HL-60 (cell line): ENCODE results near the gene BCAS3.

Experiments
- DNase-seq, 2 experiments: peaks; one replicate each; pipeline ENCODE4 v3.0.0-alpha.2; 2010 to 2020; ENCODE audit warnings: low read depth in 1 of 2, low spot score in 1 of 2
- H3K27ac ChIP-seq: fragments of 250-450 bp; sonication (Bioruptor Pico); replicated peaks from 2 replicates; pipeline ENCODE4 v1.5.1; 2020; ENCODE audit warnings: mild to moderate bottlenecking, moderate library complexity
- H3K27me3 ChIP-seq: fragments of 250-450 bp; sonication (Bioruptor Pico); 2 replicates; pipeline ENCODE4 v1.5.1; 2021; ENCODE audit warnings: mild to moderate bottlenecking, moderate library complexity; ENCODE audit not compliant: insufficient read depth, poor library complexity, severe bottlenecking
- H3K4me3 ChIP-seq: replicated peaks from 2 replicates; pipeline ENCODE4 v1.5.1; 2011; ENCODE audit warnings: mild to moderate bottlenecking, control low read depth, low read length; ENCODE audit not compliant: insufficient read depth
- GABPA ChIP-seq: IDR thresholded peaks from 2 replicates; pipeline ENCODE4 v1.6.1; 2012; ENCODE audit warnings: low read depth
- POLR2AphosphoS5 ChIP-seq: IDR thresholded peaks from 2 replicates; pipeline ENCODE4 v1.6.1; 2012; ENCODE audit warnings: low read depth
- SPI1 ChIP-seq: IDR thresholded peaks from 2 replicates; pipeline ENCODE4 v1.6.1; 2012; ENCODE audit warnings: low read depth, mild to moderate bottlenecking, borderline replicate concordance
- TF ChIP-seq, protein P1 (sequence below): IDR thresholded peaks from one replicate; pipeline ENCODE4 v1.5.1; 2011; ENCODE audit warnings: low read length, control low read depth, inconsistent platforms; ENCODE audit not compliant: insufficient read depth
- TF ChIP-seq, protein P2 (sequence below): IDR thresholded peaks from 2 replicates; pipeline ENCODE4 v1.6.1; 2012; ENCODE audit warnings: low read depth; ENCODE audit not compliant: insufficient replicate concordance

Gene BCAS3

DNA sequence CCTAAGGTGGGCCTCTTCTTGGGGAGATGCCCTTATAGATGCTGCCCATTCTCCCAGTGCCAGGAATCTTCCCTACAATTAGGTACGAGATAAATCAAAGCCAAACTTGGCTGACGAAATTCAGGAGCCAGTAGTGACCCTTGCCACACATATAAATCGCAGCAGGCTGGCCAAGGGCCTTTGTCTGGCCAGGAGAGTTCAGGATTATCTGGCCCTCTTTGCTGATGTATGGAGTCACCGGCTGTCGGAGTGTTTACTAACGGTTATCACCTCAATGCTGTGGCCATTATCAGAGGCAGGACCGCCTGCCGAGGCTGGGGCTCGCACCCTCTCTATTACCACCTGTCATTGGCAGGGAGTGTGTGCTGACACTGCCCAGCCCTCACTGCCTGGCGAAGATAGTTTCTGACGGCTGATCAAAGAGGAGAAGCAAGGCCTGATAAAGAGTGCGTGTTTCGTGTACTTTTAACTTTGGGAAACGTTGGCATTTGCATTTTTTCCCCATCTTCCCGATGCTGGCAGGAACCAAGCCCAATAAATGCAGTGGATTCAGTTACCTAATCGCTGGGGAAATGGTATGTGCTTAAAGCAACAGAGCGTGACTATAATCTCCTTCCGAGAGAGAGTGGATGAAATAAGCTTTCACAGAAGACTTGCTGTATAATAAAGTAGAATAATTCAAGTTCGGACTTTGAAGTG lies 689.2 kb downstream of the BCAS3 start:
- no peak for DNase-seq
- no peak overlapping the region for H3K4me3 ChIP-seq
- no peaks in the 10 kb centered on the region for H3K27me3 ChIP-seq
- H3K27ac ChIP-seq = no peak overlapping the region
- TF ChIP-seq POLR2AphosphoS5 (no peak), SPI1 (no peak), GABPA (no peak)
- TF ChIP-seq, protein P1, sequence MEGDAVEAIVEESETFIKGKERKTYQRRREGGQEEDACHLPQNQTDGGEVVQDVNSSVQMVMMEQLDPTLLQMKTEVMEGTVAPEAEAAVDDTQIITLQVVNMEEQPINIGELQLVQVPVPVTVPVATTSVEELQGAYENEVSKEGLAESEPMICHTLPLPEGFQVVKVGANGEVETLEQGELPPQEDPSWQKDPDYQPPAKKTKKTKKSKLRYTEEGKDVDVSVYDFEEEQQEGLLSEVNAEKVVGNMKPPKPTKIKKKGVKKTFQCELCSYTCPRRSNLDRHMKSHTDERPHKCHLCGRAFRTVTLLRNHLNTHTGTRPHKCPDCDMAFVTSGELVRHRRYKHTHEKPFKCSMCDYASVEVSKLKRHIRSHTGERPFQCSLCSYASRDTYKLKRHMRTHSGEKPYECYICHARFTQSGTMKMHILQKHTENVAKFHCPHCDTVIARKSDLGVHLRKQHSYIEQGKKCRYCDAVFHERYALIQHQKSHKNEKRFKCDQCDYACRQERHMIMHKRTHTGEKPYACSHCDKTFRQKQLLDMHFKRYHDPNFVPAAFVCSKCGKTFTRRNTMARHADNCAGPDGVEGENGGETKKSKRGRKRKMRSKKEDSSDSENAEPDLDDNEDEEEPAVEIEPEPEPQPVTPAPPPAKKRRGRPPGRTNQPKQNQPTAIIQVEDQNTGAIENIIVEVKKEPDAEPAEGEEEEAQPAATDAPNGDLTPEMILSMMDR = no peak

DNA sequence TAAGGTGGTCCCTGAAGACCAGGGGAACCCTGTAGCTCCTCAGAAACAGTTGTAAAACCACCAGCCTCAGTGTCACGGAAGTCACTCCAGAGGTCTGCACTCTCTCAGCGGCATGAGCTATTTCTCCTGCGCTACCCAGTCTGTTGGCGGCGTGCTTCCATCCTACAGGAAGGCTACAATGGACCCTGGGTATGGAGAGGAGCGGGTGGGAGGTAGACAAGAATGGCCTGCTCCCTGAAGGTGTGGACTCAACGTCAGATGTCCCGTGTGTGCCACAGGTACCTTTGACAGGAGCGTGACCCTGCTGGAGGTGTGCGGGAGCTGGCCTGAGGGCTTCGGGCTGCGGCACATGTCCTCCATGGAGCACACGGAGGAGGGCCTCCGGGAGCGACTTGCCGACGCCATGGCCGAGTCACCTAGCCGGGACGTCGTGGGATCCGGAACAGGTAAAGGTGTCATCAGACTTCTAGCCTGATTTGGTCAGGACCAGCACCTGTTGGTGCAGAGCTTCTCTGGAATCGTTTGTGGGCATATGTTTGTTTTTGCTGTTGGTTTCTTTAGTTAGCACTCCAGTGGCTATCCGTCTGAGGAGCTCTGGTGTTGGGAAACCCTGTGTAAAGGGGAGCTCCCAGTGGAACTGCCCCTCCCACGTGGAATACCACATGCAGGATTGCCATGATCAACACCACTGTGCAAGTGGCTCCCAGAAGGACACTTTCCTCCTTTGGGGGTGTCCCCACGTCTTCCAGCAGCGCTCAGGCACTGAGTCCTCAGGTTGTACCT lies 690.6 kb downstream of the BCAS3 start:
- TF ChIP-seq, protein P2, sequence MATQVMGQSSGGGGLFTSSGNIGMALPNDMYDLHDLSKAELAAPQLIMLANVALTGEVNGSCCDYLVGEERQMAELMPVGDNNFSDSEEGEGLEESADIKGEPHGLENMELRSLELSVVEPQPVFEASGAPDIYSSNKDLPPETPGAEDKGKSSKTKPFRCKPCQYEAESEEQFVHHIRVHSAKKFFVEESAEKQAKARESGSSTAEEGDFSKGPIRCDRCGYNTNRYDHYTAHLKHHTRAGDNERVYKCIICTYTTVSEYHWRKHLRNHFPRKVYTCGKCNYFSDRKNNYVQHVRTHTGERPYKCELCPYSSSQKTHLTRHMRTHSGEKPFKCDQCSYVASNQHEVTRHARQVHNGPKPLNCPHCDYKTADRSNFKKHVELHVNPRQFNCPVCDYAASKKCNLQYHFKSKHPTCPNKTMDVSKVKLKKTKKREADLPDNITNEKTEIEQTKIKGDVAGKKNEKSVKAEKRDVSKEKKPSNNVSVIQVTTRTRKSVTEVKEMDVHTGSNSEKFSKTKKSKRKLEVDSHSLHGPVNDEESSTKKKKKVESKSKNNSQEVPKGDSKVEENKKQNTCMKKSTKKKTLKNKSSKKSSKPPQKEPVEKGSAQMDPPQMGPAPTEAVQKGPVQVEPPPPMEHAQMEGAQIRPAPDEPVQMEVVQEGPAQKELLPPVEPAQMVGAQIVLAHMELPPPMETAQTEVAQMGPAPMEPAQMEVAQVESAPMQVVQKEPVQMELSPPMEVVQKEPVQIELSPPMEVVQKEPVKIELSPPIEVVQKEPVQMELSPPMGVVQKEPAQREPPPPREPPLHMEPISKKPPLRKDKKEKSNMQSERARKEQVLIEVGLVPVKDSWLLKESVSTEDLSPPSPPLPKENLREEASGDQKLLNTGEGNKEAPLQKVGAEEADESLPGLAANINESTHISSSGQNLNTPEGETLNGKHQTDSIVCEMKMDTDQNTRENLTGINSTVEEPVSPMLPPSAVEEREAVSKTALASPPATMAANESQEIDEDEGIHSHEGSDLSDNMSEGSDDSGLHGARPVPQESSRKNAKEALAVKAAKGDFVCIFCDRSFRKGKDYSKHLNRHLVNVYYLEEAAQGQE = no peak
- TF ChIP-seq GABPA (no peak), SPI1 (no peak), POLR2AphosphoS5 (no peak)
- TF ChIP-seq, protein P1 = no peak
- Histone ChIP-seq H3K27ac (no peak overlapping the region), H3K27me3 (no peaks in the 10 kb centered on the region), H3K4me3 (no peak overlapping the region)
- no peak for DNase-seq

DNA sequence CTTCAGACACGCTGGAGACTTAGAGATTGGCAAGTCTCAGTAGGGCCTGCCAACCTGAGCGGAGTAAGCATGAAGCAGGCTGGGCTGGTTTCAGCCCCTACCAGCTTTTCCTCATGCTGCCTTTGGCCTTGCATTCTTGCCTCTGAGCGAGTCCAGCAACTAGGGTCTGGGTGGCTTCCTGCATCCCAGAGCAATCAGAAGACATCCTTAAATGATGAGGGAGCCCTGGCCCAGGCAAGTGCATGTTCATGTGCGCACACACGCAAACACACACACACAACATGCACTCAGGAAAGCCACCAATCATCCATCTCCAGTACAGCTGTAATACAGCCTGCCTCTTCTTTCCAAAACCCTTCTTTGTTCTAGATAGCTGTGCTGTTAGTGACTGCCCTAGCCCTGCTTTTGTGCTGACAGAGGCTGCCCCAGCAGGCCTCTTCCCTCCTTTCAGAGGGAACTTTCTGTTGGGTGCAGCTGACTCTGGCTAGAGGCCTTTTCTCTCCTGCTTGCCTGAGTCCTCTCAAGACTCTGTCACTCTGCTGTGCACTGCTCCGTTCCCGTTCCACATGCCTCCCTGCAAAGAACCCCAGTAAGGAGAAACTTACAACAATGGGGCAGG lies 691.3 kb downstream of the BCAS3 start:
- no peak for DNase-seq
- no peak overlapping the region for H3K4me3 ChIP-seq
- TF ChIP-seq, protein P1 = no peak
- TF ChIP-seq POLR2AphosphoS5 = no peak
- TF ChIP-seq, protein P2 = no peak
- TF ChIP-seq SPI1 = no peak
- TF ChIP-seq GABPA = no peak
- no peak overlapping the region for H3K27ac ChIP-seq
- H3K27me3 ChIP-seq = no peaks in the 10 kb centered on the region
